ENCODE data around the gene DPYSL4. TPM values are rescaled to one million over a fixed set of nuclear protein-coding genes. Genes with fewer than 3 reads are reported as not detected.

DPYSL4 gene
- total RNA-seq, 2 donors from 2014 or later: 0.28 TPM; not detected in 1

DNA sequence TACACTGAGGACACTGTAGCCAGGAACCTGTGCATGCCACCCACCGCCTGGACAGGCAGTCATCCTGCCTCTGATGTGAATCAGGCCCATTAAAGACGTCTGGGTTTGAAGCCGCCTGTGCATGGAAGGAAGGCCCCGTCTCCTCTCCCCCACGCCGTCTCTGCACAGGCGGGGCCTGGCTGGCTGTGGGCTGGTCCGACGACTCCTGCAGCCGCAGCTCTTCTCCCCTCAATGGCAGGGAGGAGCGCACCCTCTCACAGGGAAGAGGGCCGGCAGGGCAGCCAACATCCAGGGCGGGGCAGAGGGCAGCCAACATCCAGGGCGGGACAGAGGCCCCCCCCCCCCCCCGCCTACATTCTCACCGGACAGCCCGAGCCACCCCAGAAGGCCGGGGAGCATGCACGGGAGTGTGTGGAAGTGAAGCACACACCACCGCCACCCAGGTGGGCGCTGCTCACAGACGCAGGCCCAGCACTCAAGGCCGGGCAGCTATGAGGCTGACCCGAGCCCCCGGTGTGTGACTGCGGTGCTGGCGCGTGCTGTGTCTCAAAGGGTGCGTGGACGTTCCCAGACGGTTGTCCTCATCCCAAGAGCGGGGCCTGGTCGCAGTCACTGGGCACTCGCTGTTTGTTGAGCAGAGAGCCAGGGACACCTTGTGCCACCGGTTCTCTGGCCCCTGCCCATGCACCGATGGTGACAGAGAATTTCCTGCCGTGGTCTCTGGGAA, 19.1 kb downstream of the DPYSL4 start:
- no peaks in the 10 kb centered on the region for H3K36me3 ChIP-seq
- H3K9me3 ChIP-seq: no peaks in the 10 kb centered on the region
- ATAC-seq (ENCODE audit: insufficient number of reproducible peaks, low FRiP score, low read depth): no peak
- H3K4me3 ChIP-seq: no peak overlapping the region
- TF ChIP-seq, protein P1, sequence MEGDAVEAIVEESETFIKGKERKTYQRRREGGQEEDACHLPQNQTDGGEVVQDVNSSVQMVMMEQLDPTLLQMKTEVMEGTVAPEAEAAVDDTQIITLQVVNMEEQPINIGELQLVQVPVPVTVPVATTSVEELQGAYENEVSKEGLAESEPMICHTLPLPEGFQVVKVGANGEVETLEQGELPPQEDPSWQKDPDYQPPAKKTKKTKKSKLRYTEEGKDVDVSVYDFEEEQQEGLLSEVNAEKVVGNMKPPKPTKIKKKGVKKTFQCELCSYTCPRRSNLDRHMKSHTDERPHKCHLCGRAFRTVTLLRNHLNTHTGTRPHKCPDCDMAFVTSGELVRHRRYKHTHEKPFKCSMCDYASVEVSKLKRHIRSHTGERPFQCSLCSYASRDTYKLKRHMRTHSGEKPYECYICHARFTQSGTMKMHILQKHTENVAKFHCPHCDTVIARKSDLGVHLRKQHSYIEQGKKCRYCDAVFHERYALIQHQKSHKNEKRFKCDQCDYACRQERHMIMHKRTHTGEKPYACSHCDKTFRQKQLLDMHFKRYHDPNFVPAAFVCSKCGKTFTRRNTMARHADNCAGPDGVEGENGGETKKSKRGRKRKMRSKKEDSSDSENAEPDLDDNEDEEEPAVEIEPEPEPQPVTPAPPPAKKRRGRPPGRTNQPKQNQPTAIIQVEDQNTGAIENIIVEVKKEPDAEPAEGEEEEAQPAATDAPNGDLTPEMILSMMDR (IDR thresholded peaks at IDR 0.05): no peak
- no peak for DNase-seq (ENCODE audit: low spot score)
- H3K27me3 ChIP-seq (replicated peaks; ENCODE audit: insufficient read depth): no peaks in the 10 kb centered on the region
- no peak overlapping the region for H3K27ac ChIP-seq
- no peaks in the 10 kb centered on the region for H3K4me1 ChIP-seq (ENCODE audit: control insufficient read depth in 1 of 2, low read depth in 2 of 2)

DNA sequence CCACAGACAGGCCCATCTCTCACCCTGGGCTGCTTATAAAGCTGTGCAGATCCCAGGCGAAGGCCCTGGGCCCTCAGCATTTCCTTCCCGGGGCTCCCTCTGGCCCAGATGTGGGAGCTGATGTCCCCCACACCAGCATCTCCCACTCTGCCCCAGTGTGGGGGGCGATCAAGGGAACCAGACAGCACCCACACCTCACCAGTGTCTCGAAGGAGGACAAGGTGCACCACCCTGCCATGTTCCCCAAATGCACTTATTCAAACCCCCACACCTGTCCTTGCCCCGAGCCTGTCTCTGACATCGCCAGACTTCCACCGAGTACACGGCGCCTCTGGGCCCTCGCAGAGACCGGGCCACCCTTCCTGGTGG, 19.6 kb downstream of the DPYSL4 start:
- Histone ChIP-seq H3K27ac (no peak overlapping the region), H3K4me3 (no peak overlapping the region), H3K9me3 (no peaks in the 10 kb centered on the region), H3K27me3 (replicated peaks; ENCODE audit: insufficient read depth) (no peaks in the 10 kb centered on the region), H3K36me3 (no peaks in the 10 kb centered on the region), H3K4me1 (ENCODE audit: control insufficient read depth in 1 of 2, low read depth in 2 of 2) (no peaks in the 10 kb centered on the region)
- TF ChIP-seq, protein P1 (IDR thresholded peaks at IDR 0.05): no peak
- DNase-seq (ENCODE audit: low spot score) (no peak), ATAC-seq (ENCODE audit: insufficient number of reproducible peaks, low FRiP score, low read depth) (no peak)

DNA sequence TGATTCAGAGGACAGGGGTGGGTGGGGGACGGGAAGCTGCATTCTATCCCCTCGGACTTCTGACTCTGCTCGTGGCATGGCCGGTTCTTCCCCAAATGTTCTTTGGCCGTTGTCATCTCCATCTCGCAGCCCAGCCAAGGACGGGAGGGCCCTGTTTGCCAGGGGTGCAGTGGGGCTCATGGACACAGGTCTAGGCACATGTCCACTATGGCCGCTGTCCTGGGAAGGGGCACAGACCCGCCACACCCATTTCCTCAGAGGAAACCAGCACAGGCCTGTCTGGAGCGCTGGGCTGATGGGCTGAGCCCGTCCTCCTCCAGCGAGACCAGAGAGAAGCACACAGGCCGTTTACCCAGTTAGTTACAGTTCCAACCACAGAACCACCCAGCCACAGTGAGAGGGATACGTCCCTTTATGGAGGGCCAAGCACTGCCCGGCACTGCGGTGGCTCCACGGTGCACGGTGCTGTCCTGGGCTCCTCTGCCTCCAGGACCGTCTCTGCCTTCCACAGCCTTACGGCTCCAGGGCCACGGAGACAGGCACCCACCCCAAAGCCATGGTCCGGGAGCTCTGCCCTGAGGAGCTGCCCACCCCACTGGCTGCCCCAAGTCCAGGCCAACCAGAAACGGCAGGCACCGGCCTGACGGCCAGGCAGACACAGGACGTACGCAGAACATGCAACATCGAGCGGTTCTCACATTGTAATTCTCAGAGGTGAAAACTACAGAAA, 20.2 kb downstream of the DPYSL4 start:
- no peak for DNase-seq (ENCODE audit: low spot score)
- TF ChIP-seq, protein P1 (IDR thresholded peaks at IDR 0.05): no peak
- no peak for ATAC-seq (ENCODE audit: insufficient number of reproducible peaks, low FRiP score, low read depth)
- Histone ChIP-seq H3K4me1 (ENCODE audit: control insufficient read depth in 1 of 2, low read depth in 2 of 2) (no peaks in the 10 kb centered on the region), H3K27me3 (replicated peaks; ENCODE audit: insufficient read depth) (no peaks in the 10 kb centered on the region), H3K4me3 (no peak overlapping the region), H3K27ac (no peak overlapping the region), H3K36me3 (no peaks in the 10 kb centered on the region), H3K9me3 (no peaks in the 10 kb centered on the region)

DNA sequence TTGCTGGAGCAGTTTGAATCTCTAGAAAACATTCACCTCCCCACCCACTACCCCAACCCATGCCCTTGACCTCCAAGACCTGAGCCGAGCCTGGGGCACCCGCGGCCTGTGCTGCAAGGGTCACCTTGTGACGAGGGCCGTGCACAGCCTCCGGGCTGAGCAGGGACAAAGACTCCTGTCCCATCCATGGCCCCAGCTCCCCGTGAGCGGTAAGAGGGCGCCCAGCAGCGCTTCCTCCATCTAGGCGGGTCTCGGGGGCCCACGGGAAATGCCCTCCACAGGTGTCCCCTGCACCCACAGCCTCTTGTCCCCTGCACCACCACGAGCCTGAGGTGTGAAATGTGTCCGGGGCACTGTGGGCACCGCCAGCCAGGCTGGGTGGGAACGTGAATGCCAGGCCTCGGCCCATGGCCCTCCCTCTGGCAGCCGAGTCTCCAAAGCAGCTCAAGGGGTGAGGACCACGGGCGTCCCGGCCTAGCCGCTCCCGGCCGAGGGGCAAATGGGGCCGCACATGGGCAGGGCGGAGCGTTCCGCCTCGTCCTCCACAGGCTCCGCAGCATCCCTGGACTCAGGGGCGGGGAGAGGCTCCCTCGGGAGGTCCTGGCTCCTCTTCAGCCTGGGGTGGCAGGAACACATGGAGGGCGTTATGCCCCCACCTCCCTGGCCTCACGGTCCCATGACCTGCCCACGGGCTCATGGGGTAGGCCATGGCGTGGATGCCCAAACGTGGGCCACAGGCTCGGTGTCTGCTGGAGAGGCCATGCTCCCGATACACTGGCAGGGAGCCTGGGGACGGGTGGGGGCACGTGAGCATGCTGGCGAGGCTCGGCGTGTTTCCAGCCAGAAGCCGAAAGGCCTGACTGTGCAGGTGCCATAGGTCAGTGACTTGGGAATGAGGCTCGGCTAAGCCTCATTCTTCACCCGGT, 21.1 kb downstream of the DPYSL4 start:
- TF ChIP-seq, protein P1 (IDR thresholded peaks at IDR 0.05): no peak
- Histone ChIP-seq H3K4me1 (ENCODE audit: control insufficient read depth in 1 of 2, low read depth in 2 of 2) (no peaks in the 10 kb centered on the region), H3K27me3 (replicated peaks; ENCODE audit: insufficient read depth) (no peaks in the 10 kb centered on the region), H3K9me3 (no peaks in the 10 kb centered on the region), H3K36me3 (no peaks in the 10 kb centered on the region), H3K27ac (no peak overlapping the region), H3K4me3 (no peak overlapping the region)
- DNase-seq (ENCODE audit: low spot score): no peak
- ATAC-seq (ENCODE audit: insufficient number of reproducible peaks, low FRiP score, low read depth): no peak
